IMR-90 (cell line): ENCODE results near the gene YJU2. TPM values are rescaled to one million over a fixed set of nuclear protein-coding genes. Genes with fewer than 3 reads are reported as not detected.
"Not testable (repeated sequence)": the region's sequence is repeated elsewhere in the genome, so short reads cannot be mapped to it uniquely, and the experiment has no call there.

Experiments
- ATAC-seq: fragments of 200-7000 bp; cut with Tn5 transposase; 2 replicates; pipeline ENCODE4 v1.9.1; 2020; ENCODE audit warnings: low read depth, mild to moderate bottlenecking, moderate library complexity
- BruUV-seq: library from RNA; stranded (reverse); fragments of 400-500 nt; replicated peaks from 2 replicates; lab custom pipeline; 2021; lab: Mats Ljungman, UMichigan
- CTCF ChIA-PET: fragments of 300-600 bp; formaldehyde crosslinking; extraction: SDS; loops from one replicate; lab custom pipeline; 2021; ENCODE audit warnings: antibody characterized with exemption; lab: Yijun Ruan, JAX
- POLR2A ChIA-PET: fragments of 300-600 bp; sonication (Branson Sonifier 250); formaldehyde crosslinking; loops from one replicate; lab custom pipeline; 2022; ENCODE audit warnings: antibody characterized with exemption; ENCODE audit not compliant: unreplicated experiment; lab: Charles Lee
- DNase-seq: peaks from one replicate; pipeline ENCODE4 v3.0.0; 2013
- H2AFZ ChIP-seq: replicated peaks from 2 replicates; pipeline ENCODE3; 2013; ENCODE audit warnings: low read length, mild to moderate bottlenecking; ENCODE audit not compliant: poor library complexity
- H2AK5ac ChIP-seq: 2 replicates; pipeline ENCODE4 v1.6.1; 2013; ENCODE audit warnings: low read depth, low read length, inconsistent platforms
- H2AK9ac ChIP-seq: replicated peaks from 2 replicates; pipeline ENCODE3; 2013; ENCODE audit warnings: mild to moderate bottlenecking, low read depth, low read length, moderate library complexity; ENCODE audit not compliant: poor library complexity
- H2BK120ac ChIP-seq: 2 replicates; pipeline ENCODE4 v1.6.1; 2013; ENCODE audit warnings: low read depth, low read length, inconsistent platforms
- H2BK15ac ChIP-seq: 3 replicates; pipeline ENCODE4 v1.6.1; 2013; ENCODE audit warnings: low read depth, low read length, inconsistent platforms
- H2BK20ac ChIP-seq: 2 replicates; pipeline ENCODE4 v1.6.1; 2013; ENCODE audit warnings: low read depth, mild to moderate bottlenecking, inconsistent platforms, low read length, moderate library complexity
- H2BK5ac ChIP-seq: 2 replicates; pipeline ENCODE4 v1.6.1; 2013; ENCODE audit warnings: mild to moderate bottlenecking, low read depth, low read length, inconsistent platforms; ENCODE audit not compliant: poor library complexity, severe bottlenecking
- H3K14ac ChIP-seq: replicated peaks from 2 replicates; pipeline ENCODE4 v1.6.1; 2013; ENCODE audit warnings: low read depth, low read length, inconsistent platforms
- H3K18ac ChIP-seq: 2 replicates; pipeline ENCODE4 v1.6.1; 2013; ENCODE audit warnings: low read depth, low read length, control low read depth
- H3K23ac ChIP-seq: 2 replicates; pipeline ENCODE4 v1.6.1; 2013; ENCODE audit warnings: low read depth, low read length, inconsistent platforms
- H3K27ac ChIP-seq: 2 replicates; pipeline ENCODE4 v1.5.1; 2013; ENCODE audit warnings: mild to moderate bottlenecking, control low read depth, low read length; ENCODE audit not compliant: insufficient read depth
- H3K27me3 ChIP-seq: 2 replicates; pipeline ENCODE4 v1.6.1; 2013; ENCODE audit warnings: low read length; ENCODE audit not compliant: control insufficient read depth, insufficient read depth
- H3K36me3 ChIP-seq: 2 replicates; pipeline ENCODE4 v1.6.1; 2013; ENCODE audit warnings: low read length, mixed read lengths; ENCODE audit not compliant: control insufficient read depth, insufficient read depth
- H3K4ac ChIP-seq: 2 replicates; pipeline ENCODE4 v1.6.1; 2013; ENCODE audit warnings: low read depth, low read length, inconsistent platforms
- H3K4me1 ChIP-seq: 2 replicates; pipeline ENCODE4 v1.6.1; 2013; ENCODE audit warnings: low read length, mixed read lengths; ENCODE audit not compliant: control insufficient read depth, insufficient read depth
- H3K4me2 ChIP-seq: 2 replicates; pipeline ENCODE4 v1.6.1; 2013; ENCODE audit warnings: low read depth, mild to moderate bottlenecking, control low read depth, low read length, moderate library complexity
- H3K4me3 ChIP-seq: 2 replicates; pipeline ENCODE4 v1.5.1; 2013; ENCODE audit warnings: low read depth, mild to moderate bottlenecking, control low read depth, low read length, moderate library complexity; ENCODE audit not compliant: insufficient read depth
- H3K56ac ChIP-seq: 2 replicates; pipeline ENCODE4 v1.6.1; 2013; ENCODE audit warnings: low read length, inconsistent platforms; ENCODE audit not compliant: insufficient read depth; ENCODE audit errors: extremely low read depth
- H3K79me1 ChIP-seq, 2 experiments: 2 replicates each; pipeline ENCODE4 v1.6.1; 2013; ENCODE audit warnings: low read length in 2 of 2, inconsistent platforms in 1 of 2, low read depth in 1 of 2
- H3K9ac ChIP-seq: 2 replicates; pipeline ENCODE4 v1.6.1; 2013; ENCODE audit warnings: low read depth, low read length, control low read depth
- H3K9me1 ChIP-seq: 2 replicates; pipeline ENCODE4 v1.6.1; 2013; ENCODE audit warnings: low read length, inconsistent platforms; ENCODE audit not compliant: insufficient read depth
- H3K9me3 ChIP-seq: 2 replicates; pipeline ENCODE4 v1.6.1; 2013; ENCODE audit warnings: low read length; ENCODE audit not compliant: control insufficient read depth, insufficient read depth
- H4K20me1 ChIP-seq: 2 replicates; pipeline ENCODE4 v1.6.1; 2013; ENCODE audit warnings: low read length, inconsistent platforms; ENCODE audit not compliant: insufficient read depth
- H4K5ac ChIP-seq: 2 replicates; pipeline ENCODE4 v1.6.1; 2013; ENCODE audit warnings: mild to moderate bottlenecking, low read depth, low read length, control low read depth
- H4K8ac ChIP-seq, 2 experiments: 2 replicates each; pipeline ENCODE4 v1.6.1; 2013; ENCODE audit warnings: low read depth in 2 of 2, low read length in 2 of 2, control low read depth in 1 of 2, inconsistent platforms in 1 of 2
- H4K91ac ChIP-seq: 2 replicates; pipeline ENCODE4 v1.6.1; 2013; ENCODE audit warnings: low read depth, low read length, inconsistent platforms; ENCODE audit not compliant: insufficient read depth
- whole genome bisulfite sequencing, 2 experiments: methylation state at CpG; one replicate each; pipeline versions ENCODE4 v1.1.5 to v1.1.7; 2013; ENCODE audit warnings: missing lambda C conversion rate in 2 of 2; ENCODE audit not compliant: insufficient read length in 1 of 2; ENCODE audit errors: extremely low coverage in 2 of 2; 5-methylcytosine and 5-hydroxymethylcytosine counted together
- dilution Hi-C: fragments of 300-500 bp; cut with HindIII; formaldehyde crosslinking; loops from one replicate; pipeline ENCODE4 v1.14.3; 2018; ENCODE audit warnings: low sequenced_read_pairs; ENCODE audit not compliant: unreplicated experiment
- in situ Hi-C: fragments of 300-500 bp; cut with MboI; formaldehyde crosslinking; loops from 3 replicates; pipeline ENCODE4 v1.14.3; 2019; ENCODE audit warnings: low sequenced_read_pairs, inconsistent platforms, mixed read lengths
- intact Hi-C: fragments of 100-400 bp; cut with micrococcal nuclease; formaldehyde crosslinking; loops from 2 replicates; pipeline ENCODE4 v1.10.0; 2022
- polyA plus RNA-seq, 3 experiments: library from polyadenylated mRNA; depleted of rRNA; stranded (reverse); fragments of >200 nt; gene quantifications; 2 replicates each; pipeline ENCODE4 v1.2.3, GENCODE V29; 2012; ENCODE audit warnings: low replicate concordance in 1 of 3
- total RNA-seq: library from RNA; depleted of rRNA; stranded (reverse); fragments of >200 nt; gene quantifications from 2 replicates; pipeline ENCODE4 v1.2.3, GENCODE V29; 2012

The YJU2 gene
- total and polyA plus RNA-seq, 2 of the 4 experiments (the other 2 are of a cell fraction): 15.6 to 18.9 TPM

GRCh38 chr19:4286141-4286540, 39.3 kb downstream of the YJU2 start:
- H2AFZ ChIP-seq, H3K14ac ChIP-seq, H3K23ac ChIP-seq, H2AK5ac ChIP-seq, H3K9me3 ChIP-seq, ATAC-seq, H3K4me1 ChIP-seq, H3K56ac ChIP-seq, H4K8ac ChIP-seq, H3K4ac ChIP-seq, in situ Hi-C loops, H3K4me2 ChIP-seq, H4K20me1 ChIP-seq, H3K18ac ChIP-seq, H2BK120ac ChIP-seq, H3K27ac ChIP-seq, H2BK15ac ChIP-seq, DNase-seq, H3K4me3 ChIP-seq, H3K9me1 ChIP-seq, CTCF ChIA-PET, dilution Hi-C loops, H2BK5ac ChIP-seq, H3K36me3 ChIP-seq, H4K91ac ChIP-seq, H2AK9ac ChIP-seq, BruUV-seq, intact Hi-C loops, H2BK20ac ChIP-seq, H3K79me1 ChIP-seq, H3K9ac ChIP-seq, H4K5ac ChIP-seq: not testable (repeated sequence)
- POLR2A ChIA-PET: interaction anchor here (0.6 kb wide), 1 partner anchor 27 kb away, joined by 7 read pairs; no protein-coding TSS in a partner anchor
- 47% methylated on average over 2 of the region's 4 CpGs; no CpG with 5 or more reads in 1 of the 2 experiments for WGBS, 2 experiments
- peaks cover 31% of the 10 kb centered on the region for H3K27me3 ChIP-seq
